HG02943 (cell line): Measurements from ENCODE around the gene ZNF746.
A peak's percentile ranks its signal among the peaks of the same experiment; 100 is the strongest.
"Not testable (repeated sequence)": the region's sequence is repeated elsewhere in the genome, so short reads cannot be mapped to it uniquely, and the experiment has no call there.

Experiments used
- ATAC-seq: cut with Tn5 transposase; IDR thresholded peaks from one replicate; pipeline ENCODE4 v1.9.1; 2021; ENCODE audit warnings: mild to moderate bottlenecking, low read depth, moderate library complexity; ENCODE audit not compliant: unreplicated experiment

ZNF746 gene

GRCh38 chr7:149497467-149498261 lies at the start of gene ZNF746:
Gene ZNF746 (minus strand): TSS chr7:149497809. CDS start chr7:149497536, 273 bp downstream.
- ATAC-seq: peak; percentile 91

DNA sequence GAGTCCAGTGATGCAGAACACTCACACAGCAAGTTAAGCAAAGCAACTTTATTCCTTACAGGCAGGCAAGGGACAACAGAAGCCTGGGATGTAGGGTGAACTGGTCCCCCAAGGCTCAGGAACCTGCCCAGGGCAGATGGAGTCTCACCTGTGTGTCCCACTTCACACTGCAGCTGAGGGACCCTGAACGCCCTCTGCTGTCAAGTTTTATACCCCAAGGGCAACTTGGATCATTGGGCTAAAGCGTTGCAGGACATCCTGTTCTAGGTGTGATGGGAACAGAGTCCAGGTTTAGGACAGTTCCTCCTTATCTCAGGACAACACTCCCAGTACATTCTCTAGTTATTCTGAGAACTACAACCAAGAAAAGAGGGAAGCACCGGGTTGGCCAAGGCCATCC lies 49.5 kb upstream of the ZNF746 start:
- no peak for ATAC-seq

GRCh38 chr7:149546331-149546730 lies 48.7 kb upstream of the ZNF746 start:
- ATAC-seq: no peak

DNA sequence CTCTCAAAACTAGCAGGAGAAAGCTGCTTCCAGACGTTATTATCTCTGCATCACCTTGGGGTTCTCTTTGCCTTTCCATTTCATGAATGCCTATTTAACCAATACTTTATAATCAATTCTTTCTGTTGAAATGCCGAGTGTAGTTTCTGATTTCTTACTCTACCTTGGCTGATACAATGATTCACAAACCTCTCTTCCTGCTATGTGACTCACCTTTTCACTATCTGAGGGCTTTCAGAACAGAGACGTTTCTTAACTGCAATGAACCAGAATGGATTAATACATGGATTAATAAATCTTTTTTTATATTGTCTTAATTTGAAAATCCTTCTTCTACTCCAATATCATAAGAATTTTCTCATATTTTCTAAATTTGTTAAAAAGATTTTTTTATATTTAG lies 46.4 kb upstream of the ZNF746 start:
- no peak for ATAC-seq

- ATAC-seq: no peak
These were observed 35.0 kb upstream of the ZNF746 start for GRCh38 chr7:149532654-149533053.

DNA sequence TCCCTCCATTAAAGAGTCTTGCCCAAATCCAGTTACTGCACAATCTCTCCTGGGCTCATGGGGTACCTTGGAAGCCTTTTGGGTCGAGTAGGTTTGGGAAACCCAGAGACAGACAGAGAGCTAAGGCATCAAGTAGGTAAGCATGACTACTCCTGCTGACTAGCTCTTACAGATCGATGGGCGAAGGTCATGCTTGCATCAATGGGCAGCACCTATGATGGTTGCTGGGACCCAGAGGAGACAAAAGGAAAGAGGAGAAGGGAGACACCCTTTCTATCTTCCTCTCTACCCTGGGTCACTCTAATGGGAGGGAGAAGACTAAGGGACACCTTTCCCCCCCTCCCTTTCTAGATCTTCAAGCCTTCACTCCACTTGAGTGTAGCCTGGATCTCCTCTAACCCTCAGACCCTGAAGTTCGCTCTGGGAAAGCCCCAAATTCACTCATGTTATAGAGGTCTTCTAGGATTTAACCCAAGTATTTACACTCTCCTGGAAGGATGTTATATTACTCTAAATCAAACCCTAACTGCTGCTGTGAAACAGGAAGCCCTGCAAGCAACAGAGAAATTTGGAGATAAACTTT lies 31.6 kb upstream of the ZNF746 start:
- ATAC-seq: no peak

- ATAC-seq: no peak
These were observed 29.8 kb upstream of the ZNF746 start for GRCh38 chr7:149527414-149527813.

DNA sequence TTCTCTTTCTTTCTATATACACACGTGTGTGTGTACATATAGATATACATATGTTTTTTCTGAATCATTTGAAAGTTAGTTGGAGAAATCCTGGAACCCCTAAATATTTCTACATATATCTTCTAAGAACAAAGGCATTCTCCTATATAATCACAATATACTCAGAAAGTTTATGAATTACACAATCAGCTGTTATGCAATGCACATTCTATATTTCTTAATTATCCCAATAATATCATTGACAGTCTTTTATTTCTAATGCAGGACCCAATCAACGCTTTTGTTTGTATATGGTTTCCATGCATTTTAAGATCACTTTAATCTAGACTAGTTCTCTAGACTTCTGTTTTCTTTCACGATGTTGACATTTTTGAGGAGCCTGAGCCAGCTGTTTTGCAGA lies 27.7 kb upstream of the ZNF746 start:
- ATAC-seq: no peak

DNA sequence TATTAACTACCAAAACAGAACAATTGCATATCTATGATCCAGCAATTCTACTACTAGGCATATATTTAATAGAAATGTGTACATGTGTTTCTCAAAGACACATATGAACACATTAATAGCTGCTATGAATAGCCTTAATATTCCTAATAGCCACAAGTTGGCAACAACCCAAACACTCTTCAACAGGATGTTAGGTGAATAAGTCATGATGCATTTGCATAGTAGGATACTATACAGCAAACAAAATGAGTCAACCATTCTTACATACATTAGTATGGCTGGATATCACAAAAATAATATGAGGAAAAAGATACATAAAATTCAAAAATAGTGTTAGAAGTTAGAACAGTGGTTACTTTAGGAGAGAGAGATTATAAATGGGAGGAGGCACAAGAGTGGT lies 26.8 kb upstream of the ZNF746 start:
- no peak for ATAC-seq

- ATAC-seq: no peak
These were observed 12.6 kb upstream of the ZNF746 start for GRCh38 chr7:149510248-149510647.

DNA sequence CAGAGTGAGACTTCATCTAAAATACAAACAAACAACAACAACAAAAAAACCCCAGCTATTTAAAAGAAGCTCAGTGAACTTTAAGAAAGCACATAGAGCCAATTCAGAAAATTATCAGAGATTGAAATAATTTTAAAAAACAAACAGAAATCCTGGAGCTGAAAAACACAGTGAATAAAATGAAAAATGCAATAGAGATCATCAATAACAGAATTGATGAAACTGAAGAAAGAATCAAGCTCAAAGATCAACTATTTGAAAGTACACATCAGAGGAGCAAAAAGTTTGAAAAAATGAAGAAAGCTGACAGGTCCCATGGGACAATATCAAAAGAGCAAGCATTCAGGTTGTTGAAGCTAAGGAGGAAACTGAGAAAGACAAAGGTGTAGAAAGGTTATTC lies 12.2 kb upstream of the ZNF746 start:
- no peak for ATAC-seq

- no peak for ATAC-seq
These were observed 7.9 kb upstream of the ZNF746 start for GRCh38 chr7:149505551-149505950.

DNA sequence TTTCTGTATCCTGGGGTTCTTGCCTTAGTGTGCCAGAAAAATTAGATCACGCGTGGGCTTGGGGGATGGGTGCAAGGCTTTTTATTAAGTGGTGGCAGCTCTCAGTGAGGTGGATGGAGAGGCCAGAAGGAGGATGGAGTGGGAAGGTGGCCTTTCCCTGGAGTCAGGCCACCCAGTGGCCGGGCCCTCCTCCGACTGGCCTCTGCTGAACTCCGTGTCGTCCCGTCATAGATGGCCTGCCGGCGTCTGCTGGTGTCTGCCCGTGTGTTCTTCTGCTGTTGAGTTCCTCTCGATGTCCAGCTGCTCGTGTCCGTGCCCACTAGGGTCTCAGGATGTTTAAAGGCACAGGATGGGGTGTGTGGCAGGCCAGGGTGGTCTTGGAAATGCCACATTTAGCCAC lies 4.0 kb upstream of the ZNF746 start:
- no peak for ATAC-seq

- no peak for ATAC-seq
These were observed 3.3 kb upstream of the ZNF746 start for GRCh38 chr7:149500910-149501309.

- no peak for ATAC-seq
These were observed 2.6 kb upstream of the ZNF746 start for GRCh38 chr7:149500201-149500600.

DNA sequence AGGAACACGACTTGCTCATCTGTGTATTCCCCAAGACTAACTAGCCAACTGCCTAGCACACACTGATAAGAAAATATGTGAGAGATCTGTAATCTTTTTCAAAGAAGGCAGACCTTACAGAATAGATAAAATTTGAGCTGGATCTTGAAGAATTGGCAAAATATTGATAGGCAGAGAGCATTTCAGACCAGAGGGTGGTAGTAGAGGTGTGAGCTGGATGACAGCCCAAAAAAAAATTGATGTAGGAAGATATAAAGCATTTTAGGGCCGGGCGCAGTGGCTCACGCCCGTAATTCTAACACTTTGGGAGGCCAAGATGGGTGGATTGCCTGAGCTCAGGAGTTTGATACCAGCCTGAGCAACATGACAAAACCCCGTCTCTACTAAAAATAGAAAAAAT lies 1.2 kb upstream of the ZNF746 start:
- ATAC-seq: no peak

- peak; percentile 24 for ATAC-seq
These were observed 792 bp downstream of the ZNF746 start for GRCh38 chr7:149496642-149497391.

DNA sequence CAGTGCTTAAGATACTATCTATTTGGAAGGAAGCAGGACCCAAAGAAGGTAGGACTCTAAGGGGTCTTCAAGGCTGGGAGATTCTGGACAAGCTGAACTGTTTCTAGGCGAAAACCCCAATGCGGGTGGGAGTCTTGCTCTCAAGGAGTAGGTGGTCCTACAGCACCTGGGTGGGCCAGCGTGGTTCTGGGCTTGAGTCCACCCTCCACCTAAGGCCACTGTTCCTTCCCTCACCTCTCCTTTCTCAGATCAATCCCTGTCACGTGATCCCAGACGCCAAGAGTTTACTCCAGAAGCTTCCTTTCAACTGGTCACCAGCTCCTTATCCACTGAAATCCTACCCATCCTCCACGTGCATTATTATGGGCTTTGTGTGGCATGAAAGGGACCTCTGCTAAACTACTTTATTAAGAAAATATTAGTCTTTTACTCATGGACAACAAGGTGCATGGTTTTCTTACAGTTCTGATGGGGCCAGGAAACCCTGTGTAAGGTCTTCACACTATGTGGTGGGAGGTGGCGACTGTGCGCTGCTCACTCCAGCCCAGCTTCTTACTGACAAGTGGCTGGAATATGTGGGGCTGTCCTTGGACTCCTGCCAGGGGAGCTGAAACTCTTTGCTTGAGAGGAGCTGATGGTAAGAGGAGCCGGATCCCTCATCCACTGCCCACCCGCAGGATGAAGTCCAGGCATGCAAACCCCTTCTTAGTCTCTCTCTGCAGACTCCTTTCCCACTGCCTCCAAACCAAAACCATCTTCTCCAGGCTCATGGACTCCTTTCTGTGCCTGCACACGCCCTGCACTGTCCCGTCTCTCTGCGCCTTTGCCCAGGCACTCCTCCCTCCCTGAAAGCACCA lies 1.6 kb downstream of the ZNF746 start:
- no peak for ATAC-seq

DNA sequence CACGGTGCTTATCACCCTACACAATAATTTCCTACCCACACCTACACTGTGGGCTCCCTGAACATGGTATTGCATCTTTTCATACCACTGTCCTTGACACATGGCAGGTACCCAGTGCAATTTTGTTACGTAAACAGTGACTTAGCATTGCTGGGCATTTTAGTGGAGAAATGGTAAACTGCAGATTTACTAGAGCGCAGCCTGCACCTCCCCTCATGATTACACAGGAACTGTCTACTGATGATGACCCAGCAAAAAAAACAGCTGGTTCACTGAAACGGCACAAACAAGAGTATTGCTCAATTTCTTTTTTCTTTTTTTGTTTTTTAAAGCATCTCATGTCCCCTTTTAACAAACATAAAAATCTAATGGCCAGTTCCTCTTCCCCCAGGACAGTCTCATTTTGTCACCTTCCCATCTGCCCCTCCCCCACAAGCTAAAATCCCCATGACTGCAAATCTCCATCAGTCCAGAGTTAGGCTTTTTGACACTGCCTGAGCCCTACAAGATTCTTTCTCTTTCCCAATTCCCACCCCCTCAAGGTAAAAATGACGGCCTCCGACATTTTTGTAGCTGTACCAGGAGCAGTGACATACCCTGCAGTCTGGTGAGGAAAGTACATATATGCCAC lies 2.8 kb downstream of the ZNF746 start:
- no peak for ATAC-seq

GRCh38 chr7:149493975-149494374 lies 3.6 kb downstream of the ZNF746 start:
- ATAC-seq: not testable (repeated sequence)
